ENCODE data around the gene COA5.
"Not testable (repeated sequence)": the region's sequence is repeated elsewhere in the genome, so short reads cannot be mapped to it uniquely, and the experiment has no call there.

COA5 gene

DNA sequence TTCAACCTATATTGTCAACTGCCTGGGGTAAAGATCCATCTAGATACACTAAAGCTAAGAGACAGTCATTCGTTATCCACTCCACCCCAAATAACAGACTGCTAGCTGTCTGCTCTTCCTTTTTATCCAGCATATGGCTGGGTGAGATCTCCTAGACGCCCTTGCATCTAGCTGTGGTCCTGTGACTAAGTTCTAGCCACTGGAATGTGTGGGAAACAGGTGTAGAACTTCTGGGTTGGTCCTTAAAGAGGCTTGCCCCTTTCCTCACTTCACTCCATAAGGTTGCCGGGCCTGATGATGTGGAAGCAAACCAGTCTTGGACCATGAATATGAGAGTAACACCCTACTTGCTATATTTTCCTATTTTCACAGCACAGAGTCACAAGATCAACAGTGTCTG, 3.2 kb downstream of the COA5 start:
- DNase-seq = no peak

DNA sequence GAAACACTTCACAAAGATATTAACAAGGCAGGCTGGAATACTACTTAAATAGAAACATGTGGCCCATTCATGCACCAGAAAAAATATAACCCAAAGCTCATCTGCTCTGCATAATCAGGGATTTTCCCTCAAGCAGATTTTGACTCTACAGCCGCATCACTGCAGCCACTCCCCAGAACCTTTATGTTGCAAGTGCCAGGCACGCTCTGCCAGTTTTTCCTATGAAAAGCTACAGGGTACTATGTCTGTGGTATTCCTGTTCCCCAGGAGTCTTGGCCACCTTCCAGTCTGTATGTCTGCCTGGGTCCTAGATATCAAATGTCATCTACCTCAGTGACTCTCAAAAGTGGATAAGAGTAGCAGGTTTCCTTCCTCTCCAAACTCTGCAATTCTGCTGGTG, 3.8 kb downstream of the COA5 start:
- no peak for DNase-seq

DNA sequence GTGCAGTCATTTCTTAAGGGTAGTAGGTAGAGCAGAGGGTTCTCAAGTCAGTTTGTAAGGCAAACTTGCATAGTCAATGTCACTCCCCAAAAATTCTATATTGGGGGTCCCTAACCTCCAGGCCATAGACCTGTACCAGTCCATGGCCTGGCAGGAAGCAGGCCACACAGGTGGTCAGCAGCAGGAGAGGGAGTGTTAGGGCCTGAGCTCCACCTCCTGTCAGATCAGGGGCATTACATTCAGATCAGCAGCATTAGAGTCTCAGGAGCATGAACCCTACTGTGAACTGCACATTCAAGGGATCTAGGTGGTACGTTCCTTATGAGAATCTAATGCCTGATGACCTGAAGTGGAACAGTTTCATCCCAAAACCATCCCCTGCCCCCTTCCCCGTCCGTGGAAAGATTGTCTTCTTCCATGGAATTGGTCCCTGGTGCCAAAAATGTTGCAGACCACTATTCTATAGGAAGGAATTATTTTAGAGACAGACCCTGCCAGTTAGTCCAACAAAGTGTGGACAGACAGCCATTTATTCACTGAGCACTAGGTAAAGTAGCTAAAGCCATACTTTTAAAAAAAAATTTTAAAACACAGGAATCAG, 6.7 kb downstream of the COA5 start:
- peak in 1 of 2 experiments; percentile 42 for DNase-seq

DNA sequence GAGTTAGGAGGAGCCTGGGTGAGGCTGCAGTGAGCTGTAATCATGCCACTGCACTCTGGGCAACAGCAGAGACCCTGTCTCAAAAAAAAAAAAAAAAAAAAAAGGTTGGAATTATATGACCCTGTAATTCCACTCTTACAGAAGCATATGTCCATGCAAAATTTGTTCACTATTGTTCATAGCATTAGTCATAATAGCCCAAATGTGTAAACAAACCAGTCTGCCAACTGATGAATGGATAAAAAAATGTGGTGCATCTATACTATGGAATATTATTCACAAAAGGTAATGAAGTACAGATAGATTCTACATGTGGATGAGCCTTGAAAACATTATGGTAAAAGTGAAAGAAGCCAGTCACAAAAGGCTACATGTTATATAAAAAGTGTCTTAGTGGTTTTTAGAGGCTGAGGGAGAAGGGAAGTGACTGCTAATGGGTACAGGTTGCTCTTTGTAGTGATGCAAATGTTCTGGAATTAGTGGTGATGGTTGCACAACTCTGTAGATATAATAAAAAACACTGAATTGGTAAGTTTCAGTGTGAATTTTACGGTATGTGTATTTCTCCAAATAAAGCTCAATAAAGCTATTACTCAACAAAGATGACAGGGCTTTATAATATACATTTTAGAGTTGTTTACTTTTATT, 9.4 kb downstream of the COA5 start:
- DNase-seq = no peak

DNA sequence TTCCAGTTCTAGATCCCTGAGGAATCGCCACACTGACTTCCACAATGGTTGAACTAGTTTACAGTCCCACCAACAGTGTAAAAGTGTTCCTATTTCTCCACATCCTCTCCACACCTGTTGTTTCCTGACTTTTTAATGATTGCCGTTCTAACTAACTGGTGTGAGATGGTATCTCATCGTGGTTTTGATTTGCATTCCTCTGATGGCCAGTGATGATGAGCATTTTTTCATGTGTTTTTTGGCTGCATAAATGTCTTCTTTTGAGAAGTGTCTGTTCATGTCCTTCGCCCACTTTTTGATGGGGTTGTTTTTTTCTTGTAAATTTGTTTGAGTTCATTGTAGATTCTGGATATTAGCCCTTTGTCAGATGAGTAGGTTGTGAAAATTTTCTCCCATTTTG, 13.6 kb downstream of the COA5 start:
- not testable (repeated sequence) for DNase-seq

GRCh38 chr2:98592565-98592964, 15.7 kb downstream of the COA5 start:
- no peak for DNase-seq

DNA sequence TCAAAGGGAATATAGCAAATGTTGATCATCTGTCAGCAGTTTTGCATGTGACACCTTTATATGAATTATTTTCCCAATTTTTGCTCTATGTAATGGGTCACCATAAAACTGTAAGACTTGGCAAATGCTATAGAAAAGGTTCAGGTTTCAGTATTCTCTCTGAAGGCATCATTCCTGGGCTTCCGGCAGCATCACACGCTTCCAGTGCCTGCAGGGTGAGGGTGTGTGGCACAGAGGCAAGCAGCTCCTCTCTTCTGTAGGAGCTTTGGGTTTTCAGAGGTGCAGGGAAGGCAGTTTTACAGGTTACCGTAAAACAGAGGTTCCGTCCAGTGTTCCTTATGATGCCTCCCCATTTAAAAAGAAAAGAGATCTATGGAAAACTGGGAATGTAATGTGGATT, 18.8 kb downstream of the COA5 start:
- no peak for DNase-seq

DNA sequence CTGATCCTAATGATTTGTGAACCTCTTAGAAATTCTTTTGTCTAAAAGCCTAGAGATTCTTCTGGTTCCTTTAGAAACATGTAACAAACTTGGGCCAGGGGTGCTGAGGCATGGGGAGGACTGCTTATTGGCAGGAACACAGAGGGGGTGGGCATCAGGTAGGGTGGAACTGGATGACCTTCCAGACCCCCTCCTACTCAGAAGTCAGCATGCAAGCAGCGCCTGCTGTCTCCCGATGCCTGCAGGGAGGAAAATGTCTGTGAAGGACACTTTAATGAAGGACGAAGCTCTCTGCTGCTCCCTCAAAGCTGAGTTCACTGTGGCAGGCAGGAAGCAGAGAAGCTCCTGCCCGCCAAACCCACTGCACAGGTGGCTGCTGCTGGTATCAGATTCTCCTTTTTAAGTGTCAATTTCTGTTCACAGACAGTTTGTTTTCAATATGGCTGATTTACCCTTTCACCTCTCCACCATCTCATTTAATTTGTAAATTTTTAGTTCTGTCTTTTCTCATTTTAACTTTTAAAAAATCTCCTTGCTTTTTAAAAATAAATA, 19.4 kb downstream of the COA5 start:
- DNase-seq = no peak

GRCh38 chr2:98586551-98587140, 21.7 kb downstream of the COA5 start:
- DNase-seq = no peak

GRCh38 chr2:98585386-98585785, 22.9 kb downstream of the COA5 start:
- no peak for DNase-seq

- no peak for DNase-seq
Observed at GRCh38 chr2:98583816-98584618, 24.3 kb downstream of the COA5 start.

DNA sequence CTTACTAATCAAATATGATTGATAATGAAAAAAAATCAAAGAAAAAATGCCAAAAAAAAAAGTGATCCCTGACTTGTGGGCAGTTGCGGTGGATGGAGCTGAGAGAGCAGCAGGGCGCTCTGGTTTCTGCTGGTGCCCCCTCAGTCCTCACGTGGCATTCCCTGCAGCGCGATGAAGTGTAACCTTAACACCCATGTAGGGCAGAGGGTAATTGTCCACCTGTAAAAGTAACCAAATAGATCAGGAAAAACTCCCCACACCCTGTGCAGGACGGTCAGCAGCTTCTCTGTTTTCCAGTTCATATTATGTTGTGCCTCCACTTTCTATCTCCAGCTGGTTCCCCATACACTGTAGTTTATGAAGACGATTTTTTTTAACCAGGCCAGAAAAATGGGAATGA, 25.0 kb downstream of the COA5 start:
- DNase-seq = no peak

DNA sequence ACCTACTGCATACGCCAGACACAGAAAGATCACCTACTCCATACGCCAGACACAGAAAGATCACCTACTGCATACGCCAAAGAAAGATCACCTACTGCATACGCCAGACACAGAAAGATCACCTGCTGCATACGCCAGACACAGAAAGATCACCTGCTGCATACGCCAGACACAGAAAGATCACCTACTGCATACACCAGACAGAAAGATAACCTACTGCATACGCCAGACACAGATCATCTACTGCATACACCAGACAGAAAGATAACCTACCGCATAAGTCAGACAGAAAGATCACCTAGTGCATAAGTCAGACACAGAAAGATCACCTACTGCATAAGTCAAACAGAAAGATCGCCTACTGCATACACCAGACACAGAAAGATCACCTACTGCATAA, 25.8 kb downstream of the COA5 start:
- no peak for DNase-seq

DNA sequence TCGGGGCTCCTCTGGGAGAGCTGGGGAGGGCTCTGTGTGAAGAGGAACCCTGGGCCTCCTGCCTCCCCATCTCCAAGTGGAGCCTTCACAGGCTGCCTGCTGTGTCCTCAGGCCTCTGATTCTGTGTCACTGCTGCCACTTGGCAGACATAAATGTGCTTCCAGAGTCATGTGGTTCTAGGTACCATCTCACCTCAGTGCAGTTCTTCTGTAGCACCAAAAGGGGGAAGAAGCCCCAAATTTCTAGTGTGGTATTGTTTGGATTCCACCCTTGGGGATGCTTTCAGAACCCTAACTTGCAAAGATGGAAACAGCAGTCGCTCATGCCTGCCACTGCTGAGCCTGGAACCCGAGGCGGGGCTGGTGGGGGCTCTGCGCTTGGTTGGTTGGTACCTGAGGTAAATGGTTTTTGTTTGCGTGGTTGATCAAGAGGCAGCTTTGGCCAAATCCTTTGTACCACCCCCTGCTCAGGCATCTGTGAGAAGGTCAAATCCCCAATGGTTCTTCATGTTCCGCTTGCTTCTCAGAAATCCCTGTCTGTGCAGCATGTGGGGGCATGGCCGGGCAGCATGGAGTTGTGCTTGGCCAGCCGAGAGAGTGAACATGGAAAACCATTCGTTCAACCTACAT, 27.5 kb downstream of the COA5 start:
- no peak for DNase-seq

- no peak for DNase-seq
Observed at GRCh38 chr2:98579926-98580325, 28.4 kb downstream of the COA5 start.

DNA sequence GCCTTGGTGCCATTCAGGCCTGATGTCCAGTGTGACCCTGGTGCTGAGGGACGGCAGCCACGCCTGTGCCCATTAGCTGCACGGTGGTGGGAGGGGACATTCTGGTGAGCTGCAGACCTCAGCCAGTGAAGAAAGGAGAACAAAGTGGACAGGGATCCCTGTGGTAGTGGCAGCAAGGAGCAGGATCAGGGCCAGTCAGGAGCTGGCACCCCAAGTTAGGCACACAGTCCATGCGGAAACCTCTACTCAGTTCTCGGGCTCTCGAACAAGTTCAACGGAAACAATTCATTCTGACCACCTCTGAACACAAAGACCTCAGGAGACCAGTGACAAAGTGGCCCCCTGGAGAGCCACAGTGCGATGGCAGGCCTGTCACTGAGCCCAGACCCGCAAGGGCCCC, 30.1 kb downstream of the COA5 start:
- no peak for DNase-seq

DNA sequence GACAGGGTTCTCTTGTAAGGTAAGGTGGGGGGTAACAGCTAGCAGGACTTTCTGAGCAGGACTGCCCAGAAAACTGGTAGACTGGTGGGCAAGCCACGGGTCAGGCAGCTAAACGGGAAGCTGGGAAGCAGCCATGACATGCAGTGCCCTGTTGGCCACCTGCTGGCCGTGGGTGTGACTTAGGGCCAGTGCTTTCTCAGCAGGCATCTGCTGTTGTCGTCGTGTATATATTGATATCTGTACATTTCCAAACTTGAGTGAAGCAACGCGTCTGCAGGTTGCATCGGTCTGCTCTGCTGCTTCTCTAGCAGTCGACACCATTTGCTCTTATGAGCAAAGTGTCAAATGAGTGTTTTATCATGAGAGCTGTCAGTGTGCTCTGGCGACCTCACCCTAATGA, 31.0 kb downstream of the COA5 start:
- DNase-seq = no peak

GRCh38 chr2:98576666-98577312, 31.5 kb downstream of the COA5 start:
- no peak for DNase-seq

DNA sequence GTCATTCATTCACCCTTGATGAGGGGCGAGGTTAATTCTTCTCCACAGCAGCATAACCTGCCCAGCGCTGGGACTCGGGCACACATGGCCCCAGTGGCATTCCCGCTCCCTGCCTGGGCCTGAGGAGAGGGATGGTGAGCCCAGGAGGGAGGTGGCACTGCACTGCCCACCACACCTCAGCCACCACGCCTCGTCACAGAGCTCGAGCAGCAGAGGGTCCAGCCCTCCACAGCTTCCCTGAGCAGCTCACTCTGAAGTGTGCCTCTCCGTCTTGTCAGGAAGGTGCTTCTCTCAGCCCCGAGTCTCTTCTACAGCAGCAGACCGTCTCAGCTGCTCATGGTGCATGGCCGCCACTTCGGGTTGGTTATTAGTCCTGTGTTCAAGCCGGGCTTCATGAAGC, 34.9 kb downstream of the COA5 start:
- DNase-seq = no peak

GRCh38 chr2:98572676-98573075, 35.6 kb downstream of the COA5 start:
- DNase-seq = no peak

- DNase-seq = no peak
Observed at GRCh38 chr2:98572211-98572610, 36.1 kb downstream of the COA5 start.

DNA sequence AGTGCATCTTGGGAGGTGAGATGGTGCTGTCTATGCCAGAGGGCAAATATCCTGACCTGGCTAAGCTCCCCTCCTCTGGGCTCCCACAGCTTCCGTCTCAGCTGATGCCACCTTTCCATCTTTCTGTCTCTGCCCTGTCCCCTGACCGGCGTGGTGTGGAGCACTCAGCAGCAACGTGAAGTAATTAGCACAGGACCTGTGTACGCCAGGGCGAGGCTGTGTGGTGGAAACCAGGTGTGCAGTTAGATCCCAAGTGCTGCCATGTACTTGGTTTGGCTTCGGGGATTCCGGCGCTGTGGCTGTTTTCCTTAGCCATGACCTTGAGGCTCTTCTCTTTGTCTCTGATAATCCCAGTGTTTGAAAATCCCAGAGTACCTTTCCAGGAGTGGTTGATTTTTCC, 36.5 kb downstream of the COA5 start:
- no peak for DNase-seq

Data from activated T-cell treated with anti-CD3 and anti-CD28 coated beads, Interleukin-2, amount 50 U/mL, for 48 hours (primary cell).